ENCODE data around the gene SPINT2.
"Not testable (repeated sequence)": the region's sequence is repeated elsewhere in the genome, so short reads cannot be mapped to it uniquely, and the experiment has no call there.

SPINT2 gene

GRCh38 chr19:38239816-38240215 is 24.6 kb upstream of the SPINT2 start:
- no peak for DNase-seq (ENCODE audit: low read depth in 2 of 2)

DNA sequence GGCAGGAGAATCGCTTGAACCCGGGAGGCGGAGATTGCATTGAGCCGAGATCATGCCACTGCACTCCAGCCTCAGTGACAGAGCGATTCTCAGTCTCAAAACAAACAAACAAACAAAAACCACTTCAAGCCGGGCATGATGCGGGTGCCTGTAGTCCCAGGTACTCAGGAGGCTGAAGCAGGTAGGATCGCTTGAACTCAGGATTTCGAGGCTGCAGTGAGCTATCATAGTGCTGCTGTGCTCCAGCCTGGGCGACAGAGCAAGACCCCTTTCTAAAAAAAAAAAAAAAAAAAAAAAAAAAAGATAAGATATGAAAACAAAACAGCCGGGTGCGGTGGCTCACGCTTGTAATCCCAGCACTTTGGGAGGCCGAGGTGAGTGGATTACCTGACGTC is 21.1 kb upstream of the SPINT2 start:
- no peak for DNase-seq (ENCODE audit: low read depth in 2 of 2)

DNA sequence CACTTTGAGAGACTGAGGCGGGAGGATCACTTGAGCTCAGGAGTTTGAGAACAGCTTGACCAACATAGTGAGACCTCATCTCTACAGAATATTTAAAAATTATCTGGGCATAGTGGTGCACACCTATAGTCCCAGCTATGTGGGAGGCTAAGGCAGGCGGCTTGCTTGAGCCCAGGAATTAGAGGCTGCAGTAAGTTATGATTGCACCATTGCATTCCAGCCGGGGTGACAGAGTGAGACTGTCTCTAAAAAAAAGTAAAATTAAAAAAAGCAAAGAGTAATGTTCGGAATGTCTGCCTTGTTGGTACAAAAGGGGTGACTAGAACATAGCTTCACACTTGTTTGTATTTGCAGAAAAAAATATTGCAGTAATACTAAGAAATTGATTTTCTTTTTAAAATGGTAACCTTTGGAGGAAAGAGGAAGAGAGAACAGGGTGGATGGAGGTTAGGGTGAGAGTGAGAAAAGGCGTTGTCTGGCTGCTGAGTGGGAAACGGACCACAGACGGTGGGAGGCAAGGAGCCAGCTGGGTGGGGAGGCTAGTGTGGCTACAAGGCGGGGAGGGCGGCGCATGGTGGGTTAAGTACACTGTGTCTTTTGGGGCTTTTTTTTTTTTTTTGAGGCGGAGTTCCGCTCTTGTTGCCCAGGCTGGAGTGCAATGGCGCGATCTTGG is 18.4 kb upstream of the SPINT2 start:
- no peak for DNase-seq (ENCODE audit: low read depth in 2 of 2)

DNA sequence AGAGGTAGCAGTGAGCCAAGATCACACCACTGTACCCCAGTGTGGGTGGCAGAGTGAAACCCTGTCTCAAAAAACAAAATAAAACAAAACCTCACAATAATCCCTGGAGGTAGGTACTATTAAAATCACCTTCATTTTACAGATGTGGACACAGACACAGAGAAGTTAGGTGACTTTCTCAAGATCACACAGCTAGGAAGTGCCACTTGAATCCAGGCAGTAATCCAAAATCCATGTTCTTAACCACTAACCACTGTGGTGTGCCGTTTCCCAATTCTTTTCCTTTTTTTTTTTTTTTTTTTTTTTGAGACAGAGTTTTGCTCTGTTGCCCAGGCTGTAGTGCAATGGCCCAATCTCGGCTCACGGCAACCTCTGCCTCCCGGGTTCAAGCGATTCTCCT is 17.2 kb upstream of the SPINT2 start:
- no peak for DNase-seq (ENCODE audit: low read depth in 2 of 2)

GRCh38 chr19:38247734-38248268 is 16.6 kb upstream of the SPINT2 start:
- DNase-seq (ENCODE audit: low read depth in 2 of 2): no peak

GRCh38 chr19:38248421-38248820 is 16.0 kb upstream of the SPINT2 start:
- no peak for DNase-seq (ENCODE audit: low read depth in 2 of 2)

DNA sequence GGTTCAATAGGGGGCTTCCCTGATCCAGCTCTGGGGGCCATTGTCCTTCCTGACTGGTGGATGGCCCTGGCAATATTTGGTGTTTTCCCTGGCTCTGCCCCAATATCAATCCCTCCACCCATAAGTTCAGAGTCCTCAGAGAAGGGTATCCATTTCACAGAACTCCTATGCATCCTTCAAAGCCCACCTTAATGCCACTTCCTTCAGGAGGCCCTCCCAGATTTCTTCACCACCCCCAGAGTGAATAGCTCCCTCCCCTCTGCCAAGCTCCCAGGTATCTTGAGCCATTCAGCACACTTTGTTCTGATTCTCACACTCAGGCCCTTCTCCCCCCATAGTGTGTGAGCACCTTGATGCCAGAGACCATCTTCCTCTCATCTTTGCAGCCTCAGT is 13.9 kb upstream of the SPINT2 start:
- no peak for DNase-seq (ENCODE audit: low read depth in 2 of 2)

- no peak for DNase-seq (ENCODE audit: low read depth in 2 of 2)
These were observed 13.4 kb upstream of the SPINT2 start for GRCh38 chr19:38250821-38251563.

GRCh38 chr19:38251564-38252051 is 12.8 kb upstream of the SPINT2 start:
- no peak for DNase-seq (ENCODE audit: low read depth in 2 of 2)

DNA sequence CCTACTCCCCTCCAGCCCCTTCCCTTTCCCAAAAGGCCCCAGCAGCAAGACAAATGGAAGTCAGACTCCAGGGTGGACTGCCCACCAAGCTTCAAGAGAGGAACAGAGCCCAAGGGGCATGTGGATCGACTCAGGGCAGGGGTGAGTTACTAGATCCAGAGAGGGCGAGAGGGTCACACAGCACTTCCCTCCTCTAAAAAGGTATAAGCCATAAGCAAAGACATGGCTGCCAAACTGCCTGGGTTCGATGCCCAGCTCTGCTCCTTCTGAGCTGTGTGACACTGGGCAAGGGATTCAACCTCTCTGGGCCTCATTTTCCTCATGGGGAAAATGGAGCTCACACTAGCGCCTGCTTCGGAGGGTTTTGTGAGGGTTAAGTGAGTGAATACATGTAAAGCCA is 12.0 kb upstream of the SPINT2 start:
- DNase-seq (ENCODE audit: low read depth in 2 of 2): no peak

DNA sequence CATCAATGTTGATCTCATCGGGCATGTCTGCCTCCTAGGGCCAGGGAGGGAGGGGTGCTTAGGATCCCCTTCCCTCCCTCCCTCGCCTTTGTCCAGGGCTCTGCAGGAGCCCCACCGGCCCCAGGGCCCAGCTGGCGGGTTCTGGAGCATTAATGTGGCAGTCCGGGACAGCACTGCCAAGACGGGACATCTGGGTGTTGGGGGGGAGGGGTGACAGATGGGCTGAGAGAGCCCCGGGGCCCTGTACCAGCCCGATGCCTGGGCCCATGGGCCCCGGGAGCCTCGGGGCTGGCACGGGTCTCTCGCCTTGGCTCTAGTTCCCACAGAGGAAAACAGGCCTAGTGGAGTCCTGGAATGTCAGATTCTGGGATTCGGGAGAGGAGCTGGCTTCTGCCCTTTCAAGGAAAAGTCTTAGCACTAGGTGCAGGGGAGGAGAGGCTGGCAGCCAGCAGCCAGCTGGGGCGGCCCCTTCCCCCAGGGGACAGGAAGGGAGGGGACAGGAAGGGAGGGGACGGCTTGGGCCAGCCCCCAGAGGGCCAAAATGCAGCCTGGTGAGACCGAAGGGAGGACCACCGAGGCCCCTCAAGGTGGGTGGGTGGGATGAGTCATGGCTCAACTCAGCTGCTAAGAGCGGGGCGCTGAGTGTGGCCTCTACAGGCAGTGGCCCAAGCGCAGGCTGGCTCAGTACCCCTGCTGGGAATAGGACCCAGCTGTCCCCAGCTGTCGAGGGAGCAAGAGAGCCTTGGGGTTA is 11.3 kb upstream of the SPINT2 start:
- DNase-seq (ENCODE audit: low read depth in 2 of 2): no peak

DNA sequence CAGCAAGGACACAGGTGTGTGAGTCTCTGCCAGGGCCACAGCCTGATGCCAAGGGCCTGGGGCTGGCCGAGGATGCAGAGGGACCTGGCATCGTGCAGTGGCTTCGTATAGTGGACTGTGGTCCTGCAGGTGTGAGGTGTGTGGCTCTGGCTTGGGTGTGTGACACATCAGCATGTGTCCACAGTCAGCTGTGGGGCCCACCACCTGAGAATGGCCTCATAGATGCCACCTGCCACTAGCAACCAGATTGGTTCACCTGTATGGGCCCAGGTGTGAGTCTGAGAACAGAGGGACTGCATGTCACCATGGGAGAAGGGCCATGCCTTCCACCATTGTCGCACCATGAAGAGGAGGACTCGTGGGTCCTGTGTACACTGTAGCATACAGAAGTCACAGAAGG is 10.6 kb upstream of the SPINT2 start:
- DNase-seq (ENCODE audit: low read depth in 2 of 2): no peak

- no peak for DNase-seq (ENCODE audit: low read depth in 2 of 2)
These were observed 8.9 kb upstream of the SPINT2 start for GRCh38 chr19:38255383-38256014.

GRCh38 chr19:38261942-38262341 is 2.4 kb upstream of the SPINT2 start:
- not testable (repeated sequence) for DNase-seq (ENCODE audit: low read depth in 2 of 2)

GRCh38 chr19:38262585-38263268 is 1.6 kb upstream of the SPINT2 start:
- DNase-seq (ENCODE audit: low read depth in 2 of 2): no peak

DNA sequence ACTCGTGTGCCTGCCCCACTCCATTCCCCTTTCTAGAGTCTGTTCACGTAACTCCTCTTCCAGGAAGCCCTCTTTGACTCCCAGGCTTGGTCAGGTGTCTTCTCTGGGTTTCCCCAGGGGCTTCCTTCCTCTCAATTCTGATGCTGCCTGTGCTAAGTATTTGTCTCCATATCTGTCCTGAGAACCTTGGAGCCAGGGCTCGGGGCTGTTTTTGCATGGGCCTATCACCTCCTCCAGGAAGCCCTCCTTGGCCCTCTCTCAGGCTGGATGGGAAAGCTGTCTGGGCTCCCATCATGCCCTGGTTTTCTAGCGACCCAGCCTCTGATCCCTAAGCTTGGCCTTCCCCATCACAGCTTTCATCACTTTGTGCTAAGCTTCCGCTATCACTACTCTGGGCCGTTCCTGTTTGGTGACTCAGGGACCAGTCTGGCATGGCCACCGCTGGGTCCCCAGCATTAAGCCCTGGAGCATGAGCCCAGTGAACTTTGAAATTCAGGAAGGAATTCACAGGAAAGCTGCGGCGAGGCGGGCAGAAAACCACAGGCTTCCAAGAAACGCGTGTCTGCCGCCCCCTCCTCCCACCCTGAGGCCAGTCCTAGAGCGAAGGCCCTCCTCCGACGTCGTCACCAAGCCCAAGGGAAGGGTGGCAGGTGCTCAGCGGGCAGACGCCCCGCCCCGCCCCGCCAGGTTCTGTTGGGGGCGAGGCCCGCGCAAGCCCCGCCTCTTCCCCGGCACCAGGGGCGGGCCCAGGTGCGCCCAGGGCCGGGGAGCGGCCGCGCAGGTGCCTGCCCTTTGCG is 486 bp upstream of the SPINT2 start:
- peak; percentile 75 to 79 for DNase-seq (ENCODE audit: low read depth in 2 of 2)

GRCh38 chr19:38265213-38265861 is 964 bp downstream of the SPINT2 start:
- no peak for DNase-seq (ENCODE audit: low read depth in 2 of 2)

DNA sequence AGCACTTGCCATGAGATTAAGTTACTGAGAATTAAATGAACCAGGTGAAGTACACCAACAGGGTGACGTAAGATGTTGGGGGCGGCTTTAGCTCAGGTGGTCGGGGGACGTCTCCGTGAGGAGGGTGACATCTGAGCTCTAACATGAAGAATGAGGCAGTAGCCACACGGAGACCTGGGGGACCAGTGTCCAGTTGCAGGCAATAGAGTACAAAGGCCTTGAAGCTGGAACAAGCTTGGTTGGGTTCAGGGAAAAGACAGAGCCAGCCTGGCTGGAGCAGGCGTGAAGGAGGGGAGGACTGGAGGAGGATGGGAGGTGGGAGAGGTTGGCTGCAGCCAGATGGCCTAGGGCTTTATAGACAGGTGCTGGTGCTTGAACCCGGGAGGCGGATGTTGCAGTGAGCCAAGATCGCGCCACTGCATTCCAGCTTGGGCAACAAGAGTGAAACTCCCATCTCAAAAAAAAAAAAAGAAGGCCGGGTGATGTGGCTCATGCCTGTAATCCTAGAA is 1.6 kb downstream of the SPINT2 start:
- no peak for DNase-seq (ENCODE audit: low read depth in 2 of 2)

- no peak for DNase-seq (ENCODE audit: low read depth in 2 of 2)
These were observed 2.7 kb downstream of the SPINT2 start for GRCh38 chr19:38266981-38267597.
